ENCODE data around the gene CNTN4.

DNA sequence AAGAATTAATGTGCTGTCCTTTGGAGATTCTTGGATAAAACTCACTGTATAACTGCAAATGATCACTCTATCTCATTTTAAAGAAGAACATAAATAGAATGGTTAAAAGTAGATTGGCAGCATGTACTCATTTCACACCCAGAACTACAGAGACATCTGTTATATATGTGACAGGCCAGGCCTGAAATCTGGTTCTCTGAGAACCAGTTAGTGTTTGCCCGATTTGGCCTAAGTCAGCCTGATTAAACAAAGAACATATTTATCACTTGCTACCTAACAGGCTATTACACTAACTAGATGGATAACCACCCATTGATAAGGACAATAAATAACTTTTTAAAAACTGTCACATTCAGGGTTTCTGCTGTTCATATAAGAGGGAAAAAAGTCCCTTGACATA, 460.1 kb downstream of the CNTN4 start:
- TF ChIP-seq POLR2AphosphoS5 (IDR thresholded peaks at IDR 0.05; ENCODE audit: borderline replicate concordance, low read depth, low read length) (no peak), EZH2 (IDR thresholded peaks at IDR 0.05) (no peak), FOXP2 (optimal IDR thresholded peaks at IDR 0.05; ENCODE audit: control extremely low read depth, extremely low read length, insufficient read depth) (no peak)

Data from SK-N-MC (cell line).